OCI-LY3 (cell line): ENCODE results near the gene UNC5A.
A peak's percentile ranks its signal among the peaks of the same experiment; 100 is the strongest.

Experiments
- H2AFZ ChIP-seq: fragments of 200-600, 300-600 bp; shearing (Covaris generic); 2 replicates; pipeline ENCODE4 v1.6.0; 2014; ENCODE audit warnings: antibody characterized with exemption, low read depth, low read length
- H3K27ac ChIP-seq: fragments of 200-600, 300-600 bp; sonication (generic); 2 replicates; pipeline ENCODE4 v1.5.1; 2014; ENCODE audit warnings: mild to moderate bottlenecking, low read length, moderate library complexity, mixed read lengths
- H3K27me3 ChIP-seq: fragments of 200-600, 300-600 bp; sonication (generic); 2 replicates; pipeline ENCODE4 v1.6.1; 2014; ENCODE audit warnings: low read depth, low read length, mixed read lengths
- H3K36me3 ChIP-seq: fragments of 200-600, 300-600 bp; sonication (generic); replicated peaks from 2 replicates; pipeline ENCODE3; 2014; ENCODE audit warnings: low read depth, low read length, mixed read lengths
- H3K4me1 ChIP-seq: fragments of 300-600, 200-600 bp; sonication (generic); 2 replicates; pipeline ENCODE4 v1.6.1; 2014; ENCODE audit warnings: low read length, mixed read lengths
- H3K4me2 ChIP-seq: fragments of 200-600, 300-600 bp; sonication (generic); 2 replicates; pipeline ENCODE4 v1.6.1; 2014; ENCODE audit warnings: low read length, mixed read lengths
- H3K4me3 ChIP-seq: fragments of 300-600, 200-600 bp; sonication (generic); 2 replicates; pipeline ENCODE4 v1.5.1; 2014; ENCODE audit warnings: antibody characterized with exemption, mild to moderate bottlenecking, low read length, moderate library complexity
- H3K79me2 ChIP-seq: fragments of 300-600, 200-600 bp; shearing (Covaris generic); 2 replicates; pipeline ENCODE4 v1.6.1; 2014; ENCODE audit warnings: mild to moderate bottlenecking, low read length, mixed read lengths
- H3K9ac ChIP-seq: fragments of 300-600, 200-600 bp; shearing (Covaris generic); 2 replicates; pipeline ENCODE4 v1.6.0; 2014; ENCODE audit warnings: mild to moderate bottlenecking, low read length, moderate library complexity
- H3K9me3 ChIP-seq: fragments of 200-600, 300-600 bp; shearing (Covaris generic); 2 replicates; pipeline ENCODE4 v1.6.1; 2014; ENCODE audit warnings: low read length, mixed read lengths; ENCODE audit not compliant: insufficient read depth
- H4K20me1 ChIP-seq: fragments of 200-600, 300-600 bp; sonication (generic); 2 replicates; pipeline ENCODE4 v1.6.1; 2016; ENCODE audit warnings: low read length, mixed read lengths; ENCODE audit not compliant: insufficient read depth
- CTCF ChIP-seq: fragments of 200-600, 300-600 bp; sonication (generic); IDR thresholded peaks from 2 replicates; pipeline ENCODE4 v1.5.1; 2014; ENCODE audit warnings: antibody characterized with exemption, low read length, low read depth
- EZH2phosphoT487 ChIP-seq: fragments of 200-600 bp; shearing (Covaris generic); IDR thresholded peaks from 2 replicates; pipeline ENCODE4 v1.6.1; 2018; ENCODE audit warnings: antibody characterized with exemption, mixed run types, low read depth

UNC5A gene

GRCh38 chr5:176902102-176902814, 91.9 kb downstream of the UNC5A start:
- no peak for TF ChIP-seq CTCF
- no peak for TF ChIP-seq EZH2phosphoT487
- H3K4me1 ChIP-seq = peaks cover 29% of the 10 kb centered on the region
- peak overlapping the region; percentile 54 for H3K4me2 ChIP-seq

GRCh38 chr5:176902911-176903664, 92.7 kb downstream of the UNC5A start:
- no peak overlapping the region for H3K9ac ChIP-seq
- no peaks in the 10 kb centered on the region for H3K9me3 ChIP-seq
- H3K4me3 ChIP-seq = no peak overlapping the region
- no peak overlapping the region for H3K4me2 ChIP-seq
- no peaks in the 10 kb centered on the region for H3K27me3 ChIP-seq
- H2AFZ ChIP-seq = no peak overlapping the region
- peak overlapping the region; percentile 79 for H3K27ac ChIP-seq
- H3K79me2 ChIP-seq = no peaks in the 10 kb centered on the region
- TF ChIP-seq EZH2phosphoT487 = no peak
- no peak for TF ChIP-seq CTCF
- H3K4me1 ChIP-seq = peaks cover 26% of the 10 kb centered on the region
- peaks cover 68% of the 10 kb centered on the region for H3K36me3 ChIP-seq
- no peaks in the 10 kb centered on the region for H4K20me1 ChIP-seq

More at GRCh38 chr5:176902102-176902814, 91.9 kb downstream of the UNC5A start:
- H3K27ac ChIP-seq = peak overlapping the region; percentile 79
- H3K79me2 ChIP-seq = no peaks in the 10 kb centered on the region
- H4K20me1 ChIP-seq = no peaks in the 10 kb centered on the region
- no peak overlapping the region for H2AFZ ChIP-seq
- H3K36me3 ChIP-seq = peaks cover 60% of the 10 kb centered on the region
- H3K4me3 ChIP-seq = no peak overlapping the region
- H3K27me3 ChIP-seq = no peaks in the 10 kb centered on the region
- H3K9me3 ChIP-seq = no peaks in the 10 kb centered on the region
- H3K9ac ChIP-seq = peak overlapping the region; percentile 20; the same call in 1 of the 2 replicates

- Histone ChIP-seq H3K27ac (no peak overlapping the region), H3K4me1 (peaks cover 26% of the 10 kb centered on the region), H3K36me3 (peaks cover 76% of the 10 kb centered on the region), H3K79me2 (no peaks in the 10 kb centered on the region), H3K4me3 (no peak overlapping the region), H4K20me1 (no peaks in the 10 kb centered on the region), H2AFZ (no peak overlapping the region), H3K4me2 (no peak overlapping the region), H3K9me3 (no peaks in the 10 kb centered on the region), H3K27me3 (no peaks in the 10 kb centered on the region), H3K9ac (no peak overlapping the region)
- no peak for TF ChIP-seq CTCF
- no peak for TF ChIP-seq EZH2phosphoT487
Observed at GRCh38 chr5:176904276-176904675, 93.9 kb downstream of the UNC5A start.

- no peak overlapping the region for H2AFZ ChIP-seq
- 0 out of 2 replicates have a peak, but pooled peaks cover 8% of the 10 kb centered on the region for H4K20me1 ChIP-seq
- no peaks in the 10 kb centered on the region for H3K79me2 ChIP-seq
- peaks cover 65% of the 10 kb centered on the region for H3K36me3 ChIP-seq
- no peak overlapping the region for H3K9ac ChIP-seq
- no peaks in the 10 kb centered on the region for H3K9me3 ChIP-seq
- H3K27ac ChIP-seq = no peak overlapping the region
- peaks cover 36% of the 10 kb centered on the region for H3K4me1 ChIP-seq
- TF ChIP-seq CTCF (no peak), EZH2phosphoT487 (no peak)
- H3K4me3 ChIP-seq = no peak overlapping the region
- no peak overlapping the region for H3K4me2 ChIP-seq
- H3K27me3 ChIP-seq = no peaks in the 10 kb centered on the region
Observed at GRCh38 chr5:176906126-176906525, 95.8 kb downstream of the UNC5A start.
